CD4-positive, alpha-beta T cell treated with Interleukin-2 at 100 ng/mL for 4 hours (primary cell): ENCODE measurements around the gene LSM14B.

Experiments
- DNase-seq: peaks from one replicate; pipeline ENCODE4 v3.0.0-alpha.2; 2020; ENCODE audit warnings: low spot score

Gene LSM14B

DNA sequence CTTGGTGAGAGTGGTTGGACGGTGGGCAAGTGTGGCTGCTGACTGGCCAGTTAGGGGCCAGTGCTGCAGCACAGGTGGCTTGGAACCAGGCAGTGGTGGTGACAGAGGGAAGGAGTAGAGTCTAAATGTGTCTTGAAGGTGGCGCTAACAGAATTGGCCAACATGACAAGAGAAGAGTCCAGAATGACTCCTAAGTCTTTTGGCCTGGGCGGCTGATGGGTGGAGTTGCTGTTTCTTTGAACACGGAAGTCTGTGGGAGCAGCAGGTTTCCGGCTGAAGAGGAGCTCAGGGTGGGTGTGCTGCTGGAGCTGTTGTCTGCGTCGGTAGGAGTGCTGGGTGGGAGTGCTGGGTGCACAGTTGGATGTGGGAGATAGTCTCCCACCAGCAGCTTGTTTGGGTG is 10.1 kb downstream of the LSM14B start:
- DNase-seq = no peak

DNA sequence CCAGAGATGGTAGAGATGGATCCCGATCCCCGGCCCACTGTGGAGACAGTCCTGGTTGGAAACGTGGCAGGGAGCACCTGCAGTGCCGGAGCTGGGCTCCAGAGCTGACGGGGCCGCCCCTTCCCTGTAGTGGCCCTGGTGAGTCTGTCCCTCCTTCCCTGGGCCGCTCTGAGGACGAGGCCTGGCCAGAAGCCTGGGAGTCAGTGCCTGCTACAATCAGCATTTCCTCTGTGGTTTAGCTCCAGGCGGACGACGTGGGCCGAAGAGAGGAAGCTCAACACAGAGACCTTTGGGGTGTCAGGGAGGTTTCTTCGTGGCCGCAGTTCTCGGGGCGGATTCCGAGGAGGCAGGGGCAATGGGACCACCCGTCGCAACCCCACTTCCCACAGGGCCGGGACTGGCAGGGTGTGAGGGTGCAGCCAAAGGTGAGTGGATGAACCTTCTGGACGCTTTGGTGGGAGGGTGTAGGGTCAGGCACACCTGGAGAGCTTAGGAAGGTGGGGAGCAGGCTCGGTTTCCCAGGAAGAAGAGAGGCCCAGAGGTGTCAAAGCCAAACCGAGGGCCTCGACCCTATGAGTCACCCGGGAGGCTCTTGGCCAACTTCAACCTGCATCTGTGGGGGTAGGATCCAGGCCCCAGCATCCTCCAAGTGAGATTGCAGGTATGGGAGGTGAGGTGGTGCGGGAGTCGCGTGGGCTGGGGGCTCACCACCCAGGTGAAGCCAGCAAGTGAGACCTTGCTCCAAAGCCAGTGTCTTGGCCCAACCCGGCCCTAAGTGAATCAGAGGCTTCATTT is 11.0 kb downstream of the LSM14B start:
- DNase-seq = no peak

DNA sequence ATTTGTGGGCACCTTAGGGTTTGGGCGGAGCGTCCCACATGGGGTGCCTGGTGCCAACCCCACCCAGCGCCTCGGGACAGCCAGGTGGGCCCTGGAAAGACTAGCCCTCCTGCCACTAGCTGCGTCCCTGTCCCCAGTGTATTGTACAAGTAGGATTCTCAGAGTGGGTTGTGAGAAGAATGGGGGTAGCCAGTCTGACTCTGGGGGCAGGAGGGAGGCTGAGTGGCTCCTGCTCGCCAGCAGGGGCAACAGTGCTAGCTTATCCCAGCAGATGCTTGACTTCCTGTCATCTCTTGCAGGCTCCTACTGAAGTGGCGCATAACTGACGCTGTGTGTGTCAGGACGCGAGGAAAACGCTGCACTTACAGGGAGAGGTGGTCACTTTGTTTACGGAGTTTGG is 11.6 kb downstream of the LSM14B start:
- no peak for DNase-seq

- DNase-seq = no peak
These were observed 12.5 kb downstream of the LSM14B start for GRCh38 chr20:62134735-62135231.

- DNase-seq = no peak
These were observed 13.4 kb downstream of the LSM14B start for GRCh38 chr20:62135573-62136266.

GRCh38 chr20:62136283-62137091 is 14.2 kb downstream of the LSM14B start:
- peak; percentile 71 for DNase-seq

GRCh38 chr20:62137092-62137384 is 14.8 kb downstream of the LSM14B start:
- no peak for DNase-seq

- DNase-seq = no peak
These were observed 15.4 kb downstream of the LSM14B start for GRCh38 chr20:62137478-62138203.

DNA sequence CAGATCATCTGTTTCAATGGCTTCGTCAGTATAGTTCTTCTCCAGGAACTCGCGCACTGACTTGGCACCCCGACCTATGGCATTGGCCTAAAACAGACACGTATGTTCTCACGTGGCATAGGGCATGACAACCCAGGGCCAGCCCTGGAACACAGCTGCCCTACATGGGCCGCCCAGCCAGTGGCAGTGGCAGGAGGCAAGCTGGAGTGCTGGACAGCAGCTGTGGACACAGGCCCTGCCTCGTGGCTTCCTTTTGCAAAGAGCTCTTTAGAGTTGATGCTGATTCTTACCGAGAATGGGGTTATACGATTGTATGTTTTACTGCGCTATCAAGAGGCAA is 15.9 kb downstream of the LSM14B start:
- DNase-seq = no peak

DNA sequence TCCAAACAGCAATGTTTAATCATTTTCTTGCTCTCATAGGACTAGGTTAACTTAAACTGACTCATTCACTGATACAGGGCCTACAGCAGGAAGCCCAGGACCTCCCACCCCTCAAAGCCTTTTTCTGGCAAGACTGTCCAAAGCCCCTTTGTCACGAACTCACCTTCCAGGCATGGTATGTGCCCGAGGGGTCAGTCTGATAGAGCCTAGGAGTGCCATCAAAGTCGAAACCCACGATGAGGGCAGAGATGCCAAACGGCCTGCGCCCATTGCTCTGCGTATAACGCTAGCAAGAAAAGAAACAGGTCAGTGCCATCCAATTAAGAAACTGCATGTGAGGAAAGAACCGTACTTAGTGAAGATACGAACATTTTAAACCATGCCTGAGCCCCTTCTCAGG is 16.6 kb downstream of the LSM14B start:
- no peak for DNase-seq

DNA sequence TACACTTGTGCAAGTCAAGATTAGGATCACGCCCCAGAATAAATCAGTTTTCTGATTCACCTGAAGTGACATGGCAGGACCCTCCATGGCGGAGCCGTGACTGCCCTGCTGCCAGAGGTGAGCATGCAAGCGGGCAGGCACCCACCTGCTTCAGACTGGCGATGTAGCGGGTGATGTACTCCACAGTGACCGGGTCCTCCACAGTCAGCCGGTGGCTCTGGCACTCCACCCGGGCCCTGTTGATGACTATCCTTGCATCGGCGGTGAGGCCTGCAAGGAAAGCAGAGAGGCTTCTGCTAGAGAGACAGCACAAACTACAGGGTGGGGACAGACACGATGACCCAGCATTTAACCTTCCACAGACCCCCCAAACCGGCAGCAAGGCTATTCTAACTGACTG is 17.4 kb downstream of the LSM14B start:
- no peak for DNase-seq

DNA sequence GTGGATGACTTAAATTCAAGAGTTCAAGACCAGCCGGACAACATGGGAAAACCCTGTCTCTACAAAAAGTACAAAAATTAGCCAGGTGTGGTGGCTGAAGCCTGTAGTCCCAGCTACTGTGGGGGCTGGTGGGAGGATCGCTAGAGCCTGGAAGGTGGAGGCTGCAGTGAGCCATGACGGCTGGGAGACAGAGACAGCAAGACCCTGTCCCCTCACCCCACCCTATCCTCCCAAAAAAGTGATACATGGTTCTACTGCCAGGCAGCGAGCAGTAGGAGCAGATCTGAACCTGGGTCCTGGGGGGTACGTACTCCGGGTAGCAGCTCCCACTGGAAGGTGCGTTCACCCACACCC is 18.7 kb downstream of the LSM14B start:
- no peak for DNase-seq

DNA sequence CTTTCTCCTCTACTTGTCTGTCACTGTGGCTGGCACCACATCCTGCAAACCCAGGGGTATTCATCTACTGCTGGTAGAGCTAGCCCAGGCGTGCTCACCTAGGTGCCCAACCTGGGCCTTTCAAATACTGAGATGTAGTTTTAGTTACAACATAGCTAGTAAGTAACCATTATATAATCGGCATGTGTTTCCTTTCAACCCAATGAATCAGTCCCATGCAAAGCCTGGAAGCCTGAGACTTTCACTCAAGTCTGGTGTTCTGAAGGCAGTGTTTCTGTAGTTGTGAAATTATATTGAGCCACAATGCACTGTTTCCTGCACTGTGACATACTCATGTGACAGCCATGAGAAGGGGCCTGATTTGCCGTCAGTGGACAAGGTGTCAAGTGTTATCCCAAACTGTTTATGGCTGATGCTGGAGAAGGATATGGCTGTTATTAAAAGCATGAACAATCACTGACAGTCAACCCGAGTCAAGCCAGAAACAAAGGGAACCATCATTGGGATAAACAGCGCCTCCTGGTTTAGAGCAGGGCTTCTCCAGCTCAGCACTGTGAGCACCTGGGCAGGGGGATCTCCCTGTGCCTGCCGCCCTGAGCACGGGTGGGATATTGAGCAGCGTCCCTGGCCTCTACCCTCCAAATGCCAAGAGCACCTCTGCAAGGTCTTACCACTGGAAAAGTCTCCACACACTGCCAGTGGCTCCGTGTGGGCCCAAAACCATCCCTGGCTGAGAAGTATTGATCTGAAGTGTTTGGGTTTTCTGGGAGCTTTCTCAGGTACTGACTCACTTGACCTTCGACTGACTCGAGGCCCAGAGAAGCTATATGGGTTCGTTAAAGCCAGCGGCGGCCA is 19.3 kb downstream of the LSM14B start:
- DNase-seq = peak; percentile 10

- no peak for DNase-seq
These were observed 20.2 kb downstream of the LSM14B start for GRCh38 chr20:62142252-62143080.

- peak; percentile 84 for DNase-seq
These were observed 21.0 kb downstream of the LSM14B start, which contains the start of the genes PSMA7 and SS18L1 for GRCh38 chr20:62143081-62143956. TSS of gene PSMA7 (minus strand) at chr20:62143394. CDS start at chr20:62143303, 91 bp downstream. TSS of gene SS18L1 (plus strand) at chr20:62143769. CDS start at chr20:62143821, 52 bp downstream.

DNA sequence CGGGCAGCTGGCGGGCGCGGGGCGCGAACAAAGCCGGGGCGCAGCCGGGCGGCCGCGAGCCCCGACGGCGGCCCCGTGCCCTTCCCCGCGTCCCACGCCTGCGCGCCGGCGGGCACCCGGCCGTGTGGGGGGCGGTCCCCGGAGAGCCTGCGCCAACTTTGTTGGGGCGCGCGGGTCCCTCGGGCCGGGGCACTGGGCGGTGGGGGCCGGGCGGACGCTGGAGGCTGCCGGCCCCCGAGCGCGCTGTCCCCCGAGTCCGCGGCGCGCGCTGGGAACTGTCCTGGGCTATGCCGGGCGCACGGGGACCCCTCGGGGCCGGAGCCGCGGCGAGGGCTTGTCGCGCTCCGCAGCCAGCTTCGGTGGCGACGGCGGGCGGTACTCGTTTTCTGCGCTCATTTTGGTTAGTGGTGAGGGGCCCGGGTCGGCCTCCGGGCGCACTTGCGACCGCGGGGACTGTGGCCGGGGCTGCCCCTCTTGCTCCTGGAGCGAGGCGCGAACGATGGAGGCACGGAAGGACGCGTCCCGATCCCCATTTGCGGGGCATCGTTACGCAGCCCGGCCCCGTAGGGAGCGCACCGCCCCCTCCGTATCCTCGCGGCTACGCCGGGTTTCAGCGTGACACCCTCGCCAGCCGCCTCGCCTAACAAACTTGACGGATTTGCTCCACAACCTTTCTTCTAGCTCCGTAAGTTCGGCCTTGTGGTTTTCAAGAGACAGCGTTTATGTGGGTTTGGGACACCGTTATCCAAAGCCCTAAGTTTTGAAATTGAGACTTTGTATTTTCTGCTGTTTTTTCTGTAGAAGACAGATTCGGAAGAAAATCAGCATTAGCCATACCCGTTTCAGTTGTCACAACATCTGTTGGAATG is 21.9 kb downstream of the LSM14B start:
- DNase-seq = peak; percentile 49

DNA sequence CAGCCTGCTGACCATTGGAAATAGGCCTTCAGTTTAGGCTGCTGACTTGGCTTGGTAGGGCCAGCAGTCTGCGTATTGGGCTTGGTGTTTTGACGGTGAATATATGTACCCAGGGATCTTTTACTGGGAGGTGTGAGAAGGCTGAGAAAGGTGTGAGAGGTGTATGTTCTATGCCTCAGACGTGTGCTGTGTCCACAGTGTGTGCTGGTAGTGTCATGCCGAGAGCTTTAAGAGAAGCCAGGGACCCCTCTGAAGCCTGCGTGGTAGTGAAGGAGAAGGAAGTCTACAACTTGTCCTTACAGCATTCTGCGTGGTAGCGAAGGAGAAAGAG is 23.4 kb downstream of the LSM14B start:
- DNase-seq = no peak

DNA sequence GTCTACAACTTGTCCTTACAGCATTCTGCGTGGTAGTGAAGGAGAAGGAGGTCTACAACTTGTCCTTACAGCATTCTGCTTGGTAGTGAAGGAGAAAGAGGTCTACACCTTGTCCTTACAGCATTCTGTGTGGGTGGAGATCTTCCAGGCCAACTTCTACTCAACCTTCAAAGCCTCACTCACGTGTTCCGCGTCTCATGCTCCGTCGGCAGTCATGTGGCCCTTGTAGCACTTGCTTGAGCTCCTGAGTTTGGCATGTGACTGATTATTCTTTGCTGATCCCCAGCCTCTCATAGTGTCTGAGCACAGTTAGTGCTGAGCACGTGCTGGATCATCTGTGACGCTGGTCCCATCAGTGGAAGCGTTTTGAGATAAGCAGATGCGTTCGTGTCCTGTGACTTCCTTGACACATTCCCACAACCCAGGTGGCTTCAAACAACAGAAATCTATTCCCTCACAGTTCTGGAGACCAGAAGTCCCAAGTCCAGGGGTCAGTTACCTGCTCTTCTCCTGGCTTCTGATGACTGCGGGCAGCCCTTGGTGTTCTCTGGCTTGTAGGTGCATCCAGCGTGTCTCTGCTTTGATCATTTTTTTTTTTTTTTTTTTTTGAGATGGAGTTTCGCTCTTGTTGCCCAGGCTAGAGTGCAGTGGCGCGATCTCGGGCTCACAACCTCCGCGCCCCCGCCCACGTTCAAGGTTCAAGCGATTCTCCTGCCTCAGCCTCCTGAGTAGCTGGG is 23.9 kb downstream of the LSM14B start:
- DNase-seq = no peak
